B cell (primary cell): ENCODE measurements around the gene ATP8A2.

Experiments used
- EZH2 ChIP-seq: IDR thresholded peaks from 2 replicates; pipeline ENCODE4 v1.6.1; 2012; ENCODE audit warnings: borderline replicate concordance, low read depth, mild to moderate bottlenecking, moderate library complexity, low read length; ENCODE audit not compliant: insufficient read depth, poor library complexity, severe bottlenecking
- TF ChIP-seq, protein P1 (sequence below): fragments of 200-600 bp; IDR thresholded peaks from one replicate; pipeline ENCODE4 v1.8.0; 2022; ENCODE audit warnings: antibody characterized with exemption, mild to moderate bottlenecking

DNA sequence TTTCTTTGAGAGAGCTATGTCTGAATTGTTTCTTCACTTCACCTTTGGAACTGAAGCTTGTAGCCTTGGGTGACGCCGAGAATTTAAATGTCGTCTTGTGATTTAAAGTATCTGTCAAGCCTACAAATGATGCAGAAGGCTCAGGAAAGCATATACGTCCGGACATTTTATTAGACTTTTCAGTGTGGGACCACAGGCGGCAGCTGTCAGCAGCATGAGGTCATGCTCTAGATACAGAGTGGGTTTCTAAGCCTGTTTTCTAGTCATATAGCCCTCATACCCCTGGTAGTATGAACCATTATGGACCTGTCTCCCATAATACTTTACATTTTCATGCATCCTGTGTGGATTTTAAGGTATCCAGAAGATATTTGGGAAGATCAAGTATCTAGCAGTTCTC is 212.3 kb downstream of the ATP8A2 start:
- TF ChIP-seq, protein P1, sequence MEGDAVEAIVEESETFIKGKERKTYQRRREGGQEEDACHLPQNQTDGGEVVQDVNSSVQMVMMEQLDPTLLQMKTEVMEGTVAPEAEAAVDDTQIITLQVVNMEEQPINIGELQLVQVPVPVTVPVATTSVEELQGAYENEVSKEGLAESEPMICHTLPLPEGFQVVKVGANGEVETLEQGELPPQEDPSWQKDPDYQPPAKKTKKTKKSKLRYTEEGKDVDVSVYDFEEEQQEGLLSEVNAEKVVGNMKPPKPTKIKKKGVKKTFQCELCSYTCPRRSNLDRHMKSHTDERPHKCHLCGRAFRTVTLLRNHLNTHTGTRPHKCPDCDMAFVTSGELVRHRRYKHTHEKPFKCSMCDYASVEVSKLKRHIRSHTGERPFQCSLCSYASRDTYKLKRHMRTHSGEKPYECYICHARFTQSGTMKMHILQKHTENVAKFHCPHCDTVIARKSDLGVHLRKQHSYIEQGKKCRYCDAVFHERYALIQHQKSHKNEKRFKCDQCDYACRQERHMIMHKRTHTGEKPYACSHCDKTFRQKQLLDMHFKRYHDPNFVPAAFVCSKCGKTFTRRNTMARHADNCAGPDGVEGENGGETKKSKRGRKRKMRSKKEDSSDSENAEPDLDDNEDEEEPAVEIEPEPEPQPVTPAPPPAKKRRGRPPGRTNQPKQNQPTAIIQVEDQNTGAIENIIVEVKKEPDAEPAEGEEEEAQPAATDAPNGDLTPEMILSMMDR, result no peak
- TF ChIP-seq EZH2, result no peak
